ENCODE data around the gene EXOSC2. TPM values are rescaled to one million over a fixed set of nuclear protein-coding genes. Genes with fewer than 3 reads are reported as not detected.

EXOSC2 gene
- total and polyA plus RNA-seq, 2 of the 4 experiments (the other 2 are of a cell fraction) = 27.0 to 48.6 TPM

DNA sequence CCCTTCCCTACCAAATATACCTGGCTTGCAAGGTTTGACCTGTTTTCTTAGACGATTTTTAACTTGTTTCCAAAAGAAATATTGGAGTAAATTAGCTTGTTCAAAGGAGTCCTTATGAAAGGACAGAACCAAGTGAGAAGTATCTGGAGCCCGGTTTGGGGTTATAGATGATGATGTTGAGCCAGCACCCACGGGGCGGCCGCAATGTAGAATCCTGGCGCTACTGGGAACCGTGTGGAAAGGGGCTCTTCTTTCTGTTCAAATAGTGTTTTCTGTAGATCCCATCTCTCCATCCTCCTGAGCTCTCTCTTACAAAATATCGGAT, 517 bp upstream of the EXOSC2 start:
- in situ Hi-C loops (cut with MboI; ENCODE audit: low sequenced_read_pairs) (no loop called here), intact Hi-C loops (cut with micrococcal nuclease) (no loop called here)
- WGBS, 2 experiments (ENCODE audit: extremely low coverage in 2 of 2, insufficient read length in 1 of 2) = no CpG with 5 or more reads among the region's 8 CpGs

More for the DNA sequence above, 517 bp upstream of the EXOSC2 start:
- ChIA-PET CTCF (interaction anchor here (0.7 to 1.2 kb wide), 2 partner anchors 9 to 48 kb away, joined by 3 to 6 read pairs; no protein-coding TSS in a partner anchor), POLR2A (ENCODE audit: unreplicated experiment) (interaction anchor here (0.6 kb wide), 1 partner anchor 63 kb away, joined by 18 read pairs; no protein-coding TSS in a partner anchor)
- Histone ChIP-seq H4K91ac (ENCODE audit: insufficient read depth, low read depth, low read length) (peak overlapping the region; percentile 15; the same call in 1 of the 2 replicates), H3K27ac (ENCODE audit: insufficient read depth, low read length) (peak overlapping the region; percentile 14; the same call in 1 of the 2 replicates), H3K9me1 (ENCODE audit: insufficient read depth, low read length) (peaks cover 13% of the 10 kb centered on the region), H3K9ac (ENCODE audit: low read depth, low read length) (peak overlapping the region; percentile 9), H3K4me1 (ENCODE audit: control insufficient read depth, insufficient read depth, low read length) (peaks cover 1% of the 10 kb centered on the region), H2BK5ac (ENCODE audit: low read depth, low read length, poor library complexity, severe bottlenecking) (peak overlapping the region; percentile 68), H2AFZ (replicated peaks; ENCODE audit: low read length, poor library complexity) (peak overlapping the region; percentile 80), H3K4me3 (ENCODE audit: insufficient read depth, low read depth, low read length) (peak overlapping the region; percentile 45), H4K5ac (ENCODE audit: low read depth, low read length) (peak overlapping the region; percentile 82), H3K36me3 (ENCODE audit: control insufficient read depth, insufficient read depth, low read length) (peaks cover 18% of the 10 kb centered on the region), H2AK9ac (replicated peaks; ENCODE audit: low read depth, low read length, poor library complexity) (no peak overlapping the region), H2BK120ac (ENCODE audit: low read depth, low read length) (peak overlapping the region; percentile 58; the same call in 1 of the 2 replicates), H3K56ac (ENCODE audit: extremely low read depth, insufficient read depth, low read length) (peak overlapping the region; percentile 68), H3K14ac (replicated peaks; ENCODE audit: low read depth, low read length) (peak overlapping the region; percentile 81), H2BK15ac (ENCODE audit: low read depth, low read length) (no peak overlapping the region), H4K8ac (ENCODE audit: low read depth in 2 of 2, low read length in 2 of 2) (peak overlapping the region; percentile 87 to 94), H3K4ac (ENCODE audit: low read depth, low read length) (peak overlapping the region; percentile 59), H3K79me1 (ENCODE audit: low read depth in 1 of 2, low read length in 2 of 2) (peaks cover 21 to 34% of the 10 kb centered on the region in 2 experiments), H3K27me3 (ENCODE audit: control insufficient read depth, insufficient read depth, low read length) (no peaks in the 10 kb centered on the region), H2AK5ac (ENCODE audit: low read depth, low read length) (peak overlapping the region; percentile 37; the same call in 1 of the 2 replicates), H2BK20ac (ENCODE audit: low read depth, low read length) (peak overlapping the region; percentile 15; the same call in 1 of the 2 replicates), H3K23ac (ENCODE audit: low read depth, low read length) (peak overlapping the region; percentile 71; the same call in 1 of the 2 replicates), H3K18ac (ENCODE audit: low read depth, low read length) (peak overlapping the region; percentile 30; the same call in 1 of the 2 replicates), H3K9me3 (ENCODE audit: control insufficient read depth, insufficient read depth, low read length) (no peaks in the 10 kb centered on the region), H4K20me1 (ENCODE audit: insufficient read depth, low read length) (peaks cover 5% of the 10 kb centered on the region; the same call in 1 of the 2 replicates), H3K4me2 (ENCODE audit: low read depth, low read length) (peak overlapping the region; percentile 81)
- no peak; the same call in 1 of the 2 replicates for ATAC-seq (ENCODE audit: low read depth)
- dilution Hi-C loops (cut with HindIII; ENCODE audit: low sequenced_read_pairs, unreplicated experiment) = no loop called here
- no peak for TF ChIP-seq MAZ (IDR thresholded peaks at IDR 0.05; ENCODE audit: borderline replicate concordance, low read depth, low read length)
- no peak for TF ChIP-seq RAD21 (IDR thresholded peaks at IDR 0.05; ENCODE audit: low read length)
- TF ChIP-seq MAFK (IDR thresholded peaks at IDR 0.05; ENCODE audit: low read depth, low read length) = no peak
- no peak for TF ChIP-seq CEBPB (IDR thresholded peaks at IDR 0.05; ENCODE audit: low read depth, low read length)
- no peak for TF ChIP-seq SMC3 (IDR thresholded peaks at IDR 0.05; ENCODE audit: low read depth, low read length)
- TF ChIP-seq, protein P1, sequence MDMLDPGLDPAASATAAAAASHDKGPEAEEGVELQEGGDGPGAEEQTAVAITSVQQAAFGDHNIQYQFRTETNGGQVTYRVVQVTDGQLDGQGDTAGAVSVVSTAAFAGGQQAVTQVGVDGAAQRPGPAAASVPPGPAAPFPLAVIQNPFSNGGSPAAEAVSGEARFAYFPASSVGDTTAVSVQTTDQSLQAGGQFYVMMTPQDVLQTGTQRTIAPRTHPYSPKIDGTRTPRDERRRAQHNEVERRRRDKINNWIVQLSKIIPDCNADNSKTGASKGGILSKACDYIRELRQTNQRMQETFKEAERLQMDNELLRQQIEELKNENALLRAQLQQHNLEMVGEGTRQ (IDR thresholded peaks at IDR 0.05; ENCODE audit: low read depth, low read length) = no peak
- no peak for TF ChIP-seq CHD1 (IDR thresholded peaks at IDR 0.05; ENCODE audit: low read depth, low read length)
- TF ChIP-seq NFE2L2 (IDR thresholded peaks at IDR 0.05; ENCODE audit: low read depth, low read length) = no peak
- TF ChIP-seq FOS (IDR thresholded peaks at IDR 0.05; ENCODE audit: low read depth, low read length) = no peak
- no peak for TF ChIP-seq RFX5 (IDR thresholded peaks at IDR 0.05; ENCODE audit: low read depth, low read length)
- no peak for TF ChIP-seq CTCF (conservative IDR thresholded peaks at IDR 0.05; ENCODE audit: low read depth, low read length)
- TF ChIP-seq RCOR1 (IDR thresholded peaks at IDR 0.05; ENCODE audit: insufficient replicate concordance, low read length) = no peak
- TF ChIP-seq ELK1 (IDR thresholded peaks at IDR 0.05; ENCODE audit: borderline replicate concordance, low read depth, low read length) = no peak
- no peak for TF ChIP-seq POLR2A (IDR thresholded peaks at IDR 0.05; ENCODE audit: low read depth, low read length)
- TF ChIP-seq BHLHE40 (IDR thresholded peaks at IDR 0.05; ENCODE audit: low read depth, low read length) = no peak
- no peak for TF ChIP-seq MXI1 (IDR thresholded peaks at IDR 0.05; ENCODE audit: borderline replicate concordance, low read depth, low read length)
- no peak for DNase-seq
- no TSS peak for BruUV-seq (replicated peaks)
